OCI-LY7 (cell line): ENCODE results near the gene MTERF1. TPM values are rescaled to one million over a fixed set of nuclear protein-coding genes. Genes with fewer than 3 reads are reported as not detected.

ENCODE experiments used
- BruUV-seq: library from RNA; stranded (reverse); fragments of 400-500 nt; replicated peaks from 2 replicates; lab custom pipeline; 2021; lab: Mats Ljungman, UMichigan
- CTCF ChIA-PET: fragments of 300-600 bp; sonication (Branson Sonifier 250); formaldehyde crosslinking; loops from one replicate; lab custom pipeline; 2022; ENCODE audit warnings: antibody characterized with exemption; ENCODE audit not compliant: unreplicated experiment; lab: Charles Lee
- POLR2A ChIA-PET: fragments of 300-600 bp; sonication (Branson Sonifier 250); formaldehyde crosslinking; loops from one replicate; lab custom pipeline; 2022; ENCODE audit warnings: antibody characterized with exemption; lab: Charles Lee
- DNase-seq: peaks from one replicate; pipeline ENCODE4 v3.0.0-alpha.2; 2015; ENCODE audit warnings: low spot score
- H2AFZ ChIP-seq: fragments of 200-600 bp; sonication (generic), shearing (Covaris generic); 2 replicates; pipeline ENCODE4 v1.6.1; 2014; ENCODE audit warnings: mild to moderate bottlenecking, antibody characterized with exemption, low read length, moderate library complexity
- H3K27ac ChIP-seq: fragments of 200-600 bp; sonication (generic); 2 replicates; pipeline ENCODE4 v1.5.1; 2014; ENCODE audit warnings: mixed run types, low read depth, mild to moderate bottlenecking, moderate library complexity, low read length, inconsistent platforms; ENCODE audit not compliant: poor library complexity, severe bottlenecking
- H3K36me3 ChIP-seq: fragments of 200-600 bp; sonication (generic); 2 replicates; pipeline ENCODE4 v1.6.1; 2014; ENCODE audit warnings: mild to moderate bottlenecking, antibody characterized with exemption, low read length, moderate library complexity, mixed read lengths; ENCODE audit not compliant: insufficient read depth
- H3K4me1 ChIP-seq: fragments of 200-600 bp; sonication (generic); 2 replicates; pipeline ENCODE4 v1.5.1; 2014; ENCODE audit warnings: mild to moderate bottlenecking, low read length; ENCODE audit not compliant: insufficient read depth, poor library complexity, severe bottlenecking
- H3K4me2 ChIP-seq: fragments of 200-600 bp; sonication (generic); 2 replicates; pipeline ENCODE4 v1.6.1; 2014; ENCODE audit warnings: mild to moderate bottlenecking, low read length
- H3K4me3 ChIP-seq: fragments of 200-600 bp; sonication (generic); 2 replicates; pipeline ENCODE4 v1.5.1; 2014; ENCODE audit warnings: mild to moderate bottlenecking, low read depth, low read length; ENCODE audit not compliant: poor library complexity, severe bottlenecking
- H3K79me2 ChIP-seq: fragments of 200-600 bp; sonication (generic); 2 replicates; pipeline ENCODE4 v1.6.1; 2016; ENCODE audit warnings: low read depth, mild to moderate bottlenecking, low read length, moderate library complexity, mixed read lengths; ENCODE audit not compliant: insufficient read depth
- H3K9me2 ChIP-seq: fragments of 200-600 bp; sonication (generic); 2 replicates; pipeline ENCODE4 v1.6.1; 2016; ENCODE audit warnings: mild to moderate bottlenecking, low read length, mixed read lengths; ENCODE audit not compliant: insufficient read depth
- H3K9me3 ChIP-seq: fragments of 200-600 bp; sonication (generic); 2 replicates; pipeline ENCODE4 v1.6.1; 2014; ENCODE audit warnings: mild to moderate bottlenecking, mixed run types, low read length, mixed read lengths
- H4K20me1 ChIP-seq: fragments of 200-600 bp; sonication (generic); 2 replicates; pipeline ENCODE4 v1.6.1; 2014; ENCODE audit warnings: mild to moderate bottlenecking, antibody characterized with exemption, low read length, moderate library complexity, mixed read lengths; ENCODE audit not compliant: insufficient read depth
- CTCF ChIP-seq: fragments of 200-600 bp; sonication (generic); conservative IDR thresholded peaks from 2 replicates; pipeline ENCODE4 v1.5.1; 2014; ENCODE audit warnings: mild to moderate bottlenecking, antibody characterized with exemption, low read length, moderate library complexity, mixed read lengths
- EZH2phosphoT487 ChIP-seq: fragments of 200-600 bp; sonication (generic); IDR thresholded peaks from 2 replicates; pipeline ENCODE4 v1.6.1; 2018; ENCODE audit warnings: low read depth, borderline replicate concordance, mild to moderate bottlenecking, mixed run types, antibody characterized with exemption, low read length, moderate library complexity, mixed read lengths
- intact Hi-C: fragments of 100-400 bp; cut with micrococcal nuclease; formaldehyde crosslinking; loops from one replicate; pipeline ENCODE4 v1.10.0; 2022; ENCODE audit not compliant: unreplicated experiment
- total RNA-seq, 2 experiments: library from RNA; depleted of rRNA in 1 of 2; stranded (reverse); fragments of >200 nt in 1 of 2; shearing (Covaris generic) in 1 of 2; gene quantifications; 2 replicates each; pipeline ENCODE4 v1.2.3, GENCODE V29; 2014 to 2022

The MTERF1 gene
- total RNA-seq, 2 experiments from 2014 or later = 12.6 to 21.4 TPM

GRCh38 chr7:91910171-91910570, 29.7 kb upstream of the MTERF1 start:
- Histone ChIP-seq H3K9me3 (no peaks in the 10 kb centered on the region), H3K4me3 (no peak overlapping the region), H3K27ac (no peak overlapping the region), H4K20me1 (no peaks in the 10 kb centered on the region), H2AFZ (no peak overlapping the region), H3K4me1 (no peaks in the 10 kb centered on the region), H3K9me2 (no peaks in the 10 kb centered on the region), H3K36me3 (no peaks in the 10 kb centered on the region), H3K4me2 (no peak overlapping the region), H3K79me2 (no peaks in the 10 kb centered on the region)
- CTCF ChIA-PET = no interaction called here
- DNase-seq = no peak
- TF ChIP-seq EZH2phosphoT487 = no peak
- no peak for TF ChIP-seq CTCF
- no TSS peak for BruUV-seq
- POLR2A ChIA-PET = interaction anchor here (0.6 to 1.1 kb wide), 3 partner anchors 15 to 946 kb away, joined by 3 to 4 read pairs (median 3); no protein-coding TSS in a partner anchor
- intact Hi-C loops = no loop called here

- Histone ChIP-seq H3K79me2 (no peaks in the 10 kb centered on the region), H3K4me1 (no peaks in the 10 kb centered on the region), H3K4me3 (no peak overlapping the region), H3K27ac (no peak overlapping the region), H3K36me3 (no peaks in the 10 kb centered on the region), H3K9me3 (no peaks in the 10 kb centered on the region), H4K20me1 (no peaks in the 10 kb centered on the region), H3K4me2 (no peak overlapping the region), H2AFZ (no peak overlapping the region), H3K9me2 (no peaks in the 10 kb centered on the region)
- CTCF ChIA-PET = no interaction called here
- TF ChIP-seq CTCF (no peak), EZH2phosphoT487 (no peak)
- no TSS peak for BruUV-seq
- POLR2A ChIA-PET = no interaction called here
- DNase-seq = no peak
- intact Hi-C loops = no loop called here
Measured at GRCh38 chr7:91899563-91899962, 19.1 kb upstream of the MTERF1 start.

GRCh38 chr7:91898240-91898992, 17.9 kb upstream of the MTERF1 start:
- Histone ChIP-seq H3K9me3 (no peaks in the 10 kb centered on the region), H2AFZ (no peak overlapping the region), H4K20me1 (no peaks in the 10 kb centered on the region), H3K4me3 (no peak overlapping the region), H3K36me3 (no peaks in the 10 kb centered on the region), H3K27ac (no peak overlapping the region), H3K79me2 (no peaks in the 10 kb centered on the region), H3K4me1 (no peaks in the 10 kb centered on the region), H3K9me2 (no peaks in the 10 kb centered on the region), H3K4me2 (no peak overlapping the region)
- TF ChIP-seq EZH2phosphoT487 (no peak), CTCF (no peak)
- ChIA-PET CTCF (no interaction called here), POLR2A (interaction anchor here (0.6 to 0.9 kb wide), 2 partner anchors 73 to 259 kb away, joined by 3 to 5 read pairs; no protein-coding TSS in a partner anchor)
- no peak for DNase-seq
- BruUV-seq = no TSS peak
- intact Hi-C loops = no loop called here
